ENCODE measurements around the gene NUP155.
A peak's percentile ranks its signal among the peaks of the same experiment; 100 is the strongest.
"Not testable (repeated sequence)": the region's sequence is repeated elsewhere in the genome, so short reads cannot be mapped to it uniquely, and the experiment has no call there.

The NUP155 gene

GRCh38 chr5:37396352-37396751 is 25.4 kb upstream of the NUP155 start:
- H3K9ac ChIP-seq = no peak overlapping the region
- TF ChIP-seq CTCF (IDR thresholded peaks at IDR 0.05) = no peak
- no peaks in the 10 kb centered on the region for H3K36me3 ChIP-seq (ENCODE audit: control insufficient read depth, insufficient read depth, low read length)
- no peak overlapping the region for H3K4me3 ChIP-seq (ENCODE audit: low read depth, low read length)
- H2AFZ ChIP-seq = no peak overlapping the region
- peaks cover 7% of the 10 kb centered on the region for H3K79me2 ChIP-seq
- no peaks in the 10 kb centered on the region for H3K4me1 ChIP-seq
- no peaks in the 10 kb centered on the region for H3K9me3 ChIP-seq (ENCODE audit: control insufficient read depth, low read length)
- H3K27ac ChIP-seq = no peak overlapping the region
- no peaks in the 10 kb centered on the region for H3K27me3 ChIP-seq (ENCODE audit: control insufficient read depth, insufficient read depth, low read length)
- no peak overlapping the region for H3K4me2 ChIP-seq (ENCODE audit: low read length)

GRCh38 chr5:37391591-37391990 is 20.7 kb upstream of the NUP155 start:
- H3K9me3 ChIP-seq (ENCODE audit: control insufficient read depth, low read length) = no peaks in the 10 kb centered on the region
- no peak overlapping the region for H3K9ac ChIP-seq
- no peaks in the 10 kb centered on the region for H3K4me1 ChIP-seq
- no peaks in the 10 kb centered on the region for H3K27me3 ChIP-seq (ENCODE audit: control insufficient read depth, insufficient read depth, low read length)
- TF ChIP-seq CTCF (IDR thresholded peaks at IDR 0.05) = no peak
- H3K27ac ChIP-seq = no peak overlapping the region
- no peaks in the 10 kb centered on the region for H3K36me3 ChIP-seq (ENCODE audit: control insufficient read depth, insufficient read depth, low read length)
- H3K4me2 ChIP-seq (ENCODE audit: low read length) = no peak overlapping the region
- peaks cover 7% of the 10 kb centered on the region for H3K79me2 ChIP-seq
- no peak overlapping the region for H2AFZ ChIP-seq
- H3K4me3 ChIP-seq (ENCODE audit: low read depth, low read length) = no peak overlapping the region

GRCh38 chr5:37379100-37379628 is 8.3 kb upstream of the NUP155 start, which contains the start of gene WDR70:
TSS of gene WDR70 (plus strand) at chr5:37379318. CDS start at chr5:37379368, 50 bp downstream.
- not testable (repeated sequence) for H3K9me3 ChIP-seq (ENCODE audit: control insufficient read depth, low read length); H3K36me3 ChIP-seq (ENCODE audit: control insufficient read depth, insufficient read depth, low read length); H3K79me2 ChIP-seq; H3K27me3 ChIP-seq (ENCODE audit: control insufficient read depth, insufficient read depth, low read length); H3K4me1 ChIP-seq; H3K9ac ChIP-seq; H3K27ac ChIP-seq
- TF ChIP-seq CTCF (IDR thresholded peaks at IDR 0.05) = peak; percentile 34
- H3K4me2 ChIP-seq (ENCODE audit: low read length) = peak within 1 kb of the TSS; percentile 63
- peak within 1 kb of the TSS; percentile 76 for H3K4me3 ChIP-seq (ENCODE audit: low read depth, low read length)
- H2AFZ ChIP-seq = peak within 1 kb of the TSS; percentile 85

GRCh38 chr5:37378066-37378465 is 7.2 kb upstream of the NUP155 start:
- H3K27me3 ChIP-seq (ENCODE audit: control insufficient read depth, insufficient read depth, low read length); H3K4me3 ChIP-seq (ENCODE audit: low read depth, low read length); H2AFZ ChIP-seq; H3K4me1 ChIP-seq; H3K27ac ChIP-seq; H3K36me3 ChIP-seq (ENCODE audit: control insufficient read depth, insufficient read depth, low read length); H3K9ac ChIP-seq; H3K79me2 ChIP-seq; H3K9me3 ChIP-seq (ENCODE audit: control insufficient read depth, low read length); H3K4me2 ChIP-seq (ENCODE audit: low read length): not testable (repeated sequence)

GRCh38 chr5:37375091-37375490 is 4.2 kb upstream of the NUP155 start:
- H3K27me3 ChIP-seq (ENCODE audit: control insufficient read depth, insufficient read depth, low read length) = no peaks in the 10 kb centered on the region
- no peaks in the 10 kb centered on the region for H3K4me1 ChIP-seq
- H3K9me3 ChIP-seq (ENCODE audit: control insufficient read depth, low read length) = no peaks in the 10 kb centered on the region
- peaks cover 10% of the 10 kb centered on the region for H3K79me2 ChIP-seq
- no peak overlapping the region for H3K4me3 ChIP-seq (ENCODE audit: low read depth, low read length)
- H2AFZ ChIP-seq = no peak overlapping the region
- no peak overlapping the region for H3K4me2 ChIP-seq (ENCODE audit: low read length)
- TF ChIP-seq CTCF (IDR thresholded peaks at IDR 0.05) = no peak
- H3K9ac ChIP-seq = no peak overlapping the region
- H3K27ac ChIP-seq = no peak overlapping the region
- no peaks in the 10 kb centered on the region for H3K36me3 ChIP-seq (ENCODE audit: control insufficient read depth, insufficient read depth, low read length)

Measured in parathyroid adenoma (tissue), 2 donors.